HUES64 (cell line): ENCODE data around the gene FGFR1OP2.

Experiments used
- H3K27ac ChIP-seq: 2 replicates; pipeline ENCODE4 v1.7.0; 2013; ENCODE audit warnings: low read depth, low read length, inconsistent platforms
- H3K27me3 ChIP-seq: 2 replicates; pipeline ENCODE4 v1.6.1; 2013; ENCODE audit warnings: mild to moderate bottlenecking, low read length; ENCODE audit not compliant: insufficient read depth
- H3K36me3 ChIP-seq: 2 replicates; pipeline ENCODE4 v1.6.1; 2013; ENCODE audit warnings: mild to moderate bottlenecking, low read length; ENCODE audit not compliant: insufficient read depth
- H3K4me1 ChIP-seq: 2 replicates; pipeline ENCODE4 v1.6.1; 2013; ENCODE audit warnings: mild to moderate bottlenecking, low read length, moderate library complexity; ENCODE audit not compliant: insufficient read depth
- H3K4me3 ChIP-seq: 2 replicates; pipeline ENCODE4 v1.5.1; 2013; ENCODE audit warnings: mild to moderate bottlenecking, low read length, moderate library complexity
- H3K9ac ChIP-seq: 2 replicates; pipeline ENCODE4 v1.6.1; 2013; ENCODE audit warnings: mild to moderate bottlenecking, low read depth, low read length
- H3K9me3 ChIP-seq: 2 replicates; pipeline ENCODE4 v1.6.1; 2013; ENCODE audit warnings: low read depth, low read length; ENCODE audit not compliant: insufficient read depth
- WGBS: fragments of 150-250, 120-280 bp; methylation state at CpG from one replicate; pipeline ENCODE4 v1.1.7; 2013; ENCODE audit warnings: missing lambda C conversion rate; 5-methylcytosine and 5-hydroxymethylcytosine counted together

FGFR1OP2 gene

GRCh38 chr12:27014859-27015729 is 76.8 kb downstream of the FGFR1OP2 start:
- peak overlapping the region; percentile 91 for H3K27ac ChIP-seq
- peaks cover 13% of the 10 kb centered on the region for H3K4me1 ChIP-seq

GRCh38 chr12:27015730-27016076 is 77.4 kb downstream of the FGFR1OP2 start:
- no CpG with 5 or more reads among the region's 2 CpGs for WGBS
- Histone ChIP-seq H3K27me3 (no peaks in the 10 kb centered on the region), H3K36me3 (no peaks in the 10 kb centered on the region; the same call in 1 of the 2 replicates), H3K9me3 (no peaks in the 10 kb centered on the region), H3K4me1 (peaks cover 13% of the 10 kb centered on the region), H3K27ac (no peak overlapping the region), H3K4me3 (no peak overlapping the region), H3K9ac (no peak overlapping the region)

More at GRCh38 chr12:27014859-27015729, 76.8 kb downstream of the FGFR1OP2 start:
- Histone ChIP-seq H3K36me3 (no peaks in the 10 kb centered on the region; the same call in 1 of the 2 replicates), H3K9me3 (no peaks in the 10 kb centered on the region), H3K4me3 (peak overlapping the region; percentile 96), H3K27me3 (no peaks in the 10 kb centered on the region), H3K9ac (peak overlapping the region; percentile 72)
- WGBS, result 70% methylated on average over 11 of the region's 12 CpGs
